Uterus (tissue), 2 donors: ENCODE results near the gene CNTNAP5.

Experiments used
- CTCF ChIP-seq, 4 experiments: fragments of 200-600 bp in 2 of 4; fragments of 450-650 bp in 2 of 4; sonication (generic) in 2 of 4; IDR thresholded peaks; one replicate each; pipeline ENCODE4 v1.5.1; 2016 to 2019; ENCODE audit warnings: antibody characterized with exemption in 4 of 4, mild to moderate bottlenecking in 2 of 4, moderate library complexity in 1 of 4
- POLR2A ChIP-seq, 2 donors: fragments of 450-650 bp; IDR thresholded peaks; one replicate each; pipeline ENCODE4 v1.6.1; 2016; ENCODE audit warnings: antibody characterized with exemption in 2 of 2, mild to moderate bottlenecking in 1 of 2, moderate library complexity in 1 of 2

DNA sequence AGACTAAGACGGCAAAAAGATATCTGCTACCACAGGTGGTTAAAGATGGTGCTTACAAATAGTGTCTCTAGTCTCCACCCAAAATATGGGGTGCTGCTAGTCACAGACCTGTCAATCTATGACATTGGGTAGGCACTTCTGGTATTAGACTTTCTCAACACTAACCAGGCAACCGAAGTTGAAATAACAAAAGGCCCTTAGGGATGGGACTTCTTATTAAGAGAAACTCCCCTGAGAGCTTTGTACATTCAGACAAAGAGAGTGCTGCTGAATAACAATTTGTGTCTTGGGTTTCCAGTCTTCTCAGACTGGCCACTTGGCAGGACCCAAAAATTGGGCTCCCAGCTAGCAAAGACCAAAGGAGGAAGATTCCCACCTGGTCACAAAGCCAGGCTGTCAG lies 310.0 kb downstream of the CNTNAP5 start:
- TF ChIP-seq CTCF (IDR thresholded peaks at IDR 0.05) = no peak
- TF ChIP-seq POLR2A (IDR thresholded peaks at IDR 0.05) = no peak
